HG03342 (cell line): ENCODE results near the gene CHORDC1.
A peak's percentile ranks its signal among the peaks of the same experiment; 100 is the strongest.
"Not testable (repeated sequence)": the region's sequence is repeated elsewhere in the genome, so short reads cannot be mapped to it uniquely, and the experiment has no call there.

Experiments used
- ATAC-seq: cut with Tn5 transposase; IDR thresholded peaks from one replicate; pipeline ENCODE4 v1.9.1; 2021; ENCODE audit warnings: mild to moderate bottlenecking, moderate library complexity; ENCODE audit not compliant: unreplicated experiment

The CHORDC1 gene

GRCh38 chr11:90222459-90223247, at the start of gene CHORDC1:
CHORDC1 (minus strand) TSS chr11:90223049; CDS start chr11:90222954, 95 bp downstream.
- ATAC-seq: peak; percentile 91

- ATAC-seq: no peak
Observed at GRCh38 chr11:90257158-90257525, 34.3 kb upstream of the CHORDC1 start.

GRCh38 chr11:90256404-90257157, 33.7 kb upstream of the CHORDC1 start:
- ATAC-seq: no peak

GRCh38 chr11:90254065-90254464, 31.2 kb upstream of the CHORDC1 start:
- no peak for ATAC-seq

GRCh38 chr11:90252053-90252452, 29.2 kb upstream of the CHORDC1 start:
- no peak for ATAC-seq

- ATAC-seq: no peak
Observed at GRCh38 chr11:90251599-90251998, 28.8 kb upstream of the CHORDC1 start.

GRCh38 chr11:90250970-90251369, 28.1 kb upstream of the CHORDC1 start:
- peak; percentile 82 for ATAC-seq

GRCh38 chr11:90246468-90246867, 23.6 kb upstream of the CHORDC1 start:
- ATAC-seq: no peak

GRCh38 chr11:90243534-90243933, 20.7 kb upstream of the CHORDC1 start:
- ATAC-seq: no peak

GRCh38 chr11:90242894-90243416, 20.1 kb upstream of the CHORDC1 start:
- ATAC-seq: no peak

- ATAC-seq: no peak
Observed at GRCh38 chr11:90241414-90241813, 18.6 kb upstream of the CHORDC1 start.

GRCh38 chr11:90239967-90240636, 17.3 kb upstream of the CHORDC1 start:
- not testable (repeated sequence) for ATAC-seq

DNA sequence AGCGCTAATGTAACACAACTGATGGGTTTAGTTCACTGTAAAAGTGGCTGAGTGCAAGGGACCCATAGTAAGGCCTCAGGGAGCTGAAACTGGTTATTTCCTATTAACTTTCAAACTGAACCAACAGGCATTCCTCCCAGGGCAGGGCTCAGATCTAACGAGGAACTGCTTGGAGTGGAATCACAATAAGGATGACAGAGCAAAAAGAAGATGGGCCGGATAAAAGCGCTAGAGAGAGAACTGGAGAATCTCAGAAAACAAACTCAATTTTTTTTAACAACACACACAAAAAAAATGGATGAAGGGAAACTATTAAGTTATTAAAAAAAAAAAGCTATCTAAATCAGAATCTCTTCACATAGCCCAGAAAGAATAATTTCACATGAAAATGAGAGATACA, 14.2 kb upstream of the CHORDC1 start:
- no peak for ATAC-seq

- ATAC-seq: no peak
Observed at GRCh38 chr11:90235526-90235925, 12.7 kb upstream of the CHORDC1 start.

- ATAC-seq: no peak
Observed at GRCh38 chr11:90234977-90235376, 12.1 kb upstream of the CHORDC1 start.

GRCh38 chr11:90229791-90230190, 6.9 kb upstream of the CHORDC1 start:
- ATAC-seq: no peak

GRCh38 chr11:90228056-90228455, 5.2 kb upstream of the CHORDC1 start:
- no peak for ATAC-seq

GRCh38 chr11:90223248-90223585, 368 bp upstream of the CHORDC1 start:
- no peak for ATAC-seq

- ATAC-seq: no peak
Observed at GRCh38 chr11:90221803-90222458, 918 bp downstream of the CHORDC1 start.

DNA sequence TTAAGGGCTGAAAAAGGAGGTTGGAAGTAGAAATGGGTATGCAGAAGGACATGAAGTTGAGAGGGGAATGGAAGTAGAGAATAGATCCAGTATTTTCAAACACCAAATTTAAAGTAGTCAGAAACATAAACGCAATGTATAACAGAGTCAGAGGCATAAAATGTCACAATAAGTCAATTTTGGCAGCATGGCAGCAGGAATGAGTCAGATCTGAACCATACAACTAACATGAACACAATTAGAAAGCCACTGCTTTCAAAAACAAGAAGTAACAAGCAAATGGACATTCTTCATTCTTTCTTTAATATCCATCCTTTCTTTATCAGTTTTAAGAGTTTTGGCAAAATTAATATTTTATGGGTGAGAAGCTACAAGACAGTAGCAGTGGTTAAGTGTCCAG, 2.5 kb downstream of the CHORDC1 start:
- ATAC-seq: no peak

DNA sequence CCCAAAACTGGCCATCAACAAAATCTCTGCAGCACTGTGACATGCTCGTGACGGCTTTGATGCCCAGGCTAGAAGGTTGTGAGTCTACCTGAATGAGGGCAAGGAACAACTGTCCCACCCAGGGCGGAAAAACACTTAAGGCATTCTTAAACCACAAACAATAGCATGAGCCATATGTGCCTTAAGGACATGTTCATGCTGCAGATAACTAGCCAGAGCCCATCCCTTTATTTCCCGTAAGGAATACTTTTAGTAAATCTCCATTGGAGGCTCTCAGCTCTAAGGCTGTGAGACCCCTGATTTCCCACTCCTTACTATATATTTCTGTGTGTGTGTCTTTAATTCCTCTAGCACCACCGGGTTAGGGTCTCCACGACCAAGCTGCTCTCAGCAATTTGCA, 3.4 kb downstream of the CHORDC1 start:
- no peak for ATAC-seq
